Measurements from ENCODE around the gene BMP8A.

GRCh38 chr1:39466413-39467107 is 24.9 kb upstream of the BMP8A start:
- TF ChIP-seq CTCF (IDR thresholded peaks at IDR 0.05), result no peak
- TF ChIP-seq POLR2AphosphoS5 (IDR thresholded peaks at IDR 0.05; ENCODE audit: low read depth, low read length), result no peak

All from Panc1 (cell line).